Muscle layer of colon (tissue), 2 donors: ENCODE measurements around the gene CTDSPL.

Experiments
- H3K27ac ChIP-seq: one replicate; pipeline ENCODE4 v1.7.0; 2013; ENCODE audit warnings: low read depth, mild to moderate bottlenecking, low read length, moderate library complexity
- H3K27me3 ChIP-seq, 2 donors: one replicate each; pipeline ENCODE4 v1.7.0; 2013; ENCODE audit warnings: low read length in 2 of 2, mild to moderate bottlenecking in 2 of 2; ENCODE audit not compliant: insufficient read depth in 2 of 2, control insufficient read depth in 1 of 2
- H3K36me3 ChIP-seq: one replicate; pipeline ENCODE4 v1.7.0; 2013; ENCODE audit warnings: mild to moderate bottlenecking, low read length; ENCODE audit not compliant: insufficient read depth
- H3K4me1 ChIP-seq: one replicate; pipeline ENCODE4 v1.7.0; 2013; ENCODE audit warnings: mild to moderate bottlenecking, low read length; ENCODE audit not compliant: insufficient read depth
- H3K4me3 ChIP-seq, 2 donors: one replicate each; pipeline ENCODE4 v1.7.0; 2013; ENCODE audit warnings: low read length in 2 of 2, low read depth in 1 of 2, mild to moderate bottlenecking in 1 of 2, moderate library complexity in 1 of 2
- H3K9ac ChIP-seq: one replicate; pipeline ENCODE4 v1.7.0; 2013; ENCODE audit warnings: low read length
- H3K9me3 ChIP-seq: one replicate; pipeline ENCODE4 v1.7.0; 2013; ENCODE audit warnings: mild to moderate bottlenecking, low read length
- donor health status: abdominal sarcoma.
- donor health status: Adenocarcinoma of cecum.

Gene CTDSPL

GRCh38 chr3:37922721-37923568 is 61.3 kb downstream of the CTDSPL start:
- H3K4me3 ChIP-seq = no peak overlapping the region
- no peaks in the 10 kb centered on the region for H3K36me3 ChIP-seq
- H3K27me3 ChIP-seq = no peaks in the 10 kb centered on the region
- no peaks in the 10 kb centered on the region for H3K9me3 ChIP-seq
- H3K27ac ChIP-seq = peak overlapping the region; percentile 61
- H3K4me1 ChIP-seq = peaks cover 36% of the 10 kb centered on the region
- no peak overlapping the region for H3K9ac ChIP-seq

GRCh38 chr3:37923569-37924040 is 61.9 kb downstream of the CTDSPL start:
- no peaks in the 10 kb centered on the region for H3K36me3 ChIP-seq
- H3K4me3 ChIP-seq = no peak overlapping the region
- no peaks in the 10 kb centered on the region for H3K9me3 ChIP-seq
- peaks cover 34% of the 10 kb centered on the region for H3K4me1 ChIP-seq
- no peak overlapping the region for H3K9ac ChIP-seq
- peak overlapping the region; percentile 15 for H3K27ac ChIP-seq
- H3K27me3 ChIP-seq = no peaks in the 10 kb centered on the region

GRCh38 chr3:37924453-37924852 is 62.8 kb downstream of the CTDSPL start:
- Histone ChIP-seq H3K27me3 (no peaks in the 10 kb centered on the region), H3K27ac (peak overlapping the region; percentile 15), H3K4me3 (no peak overlapping the region), H3K9me3 (no peaks in the 10 kb centered on the region), H3K9ac (no peak overlapping the region), H3K36me3 (no peaks in the 10 kb centered on the region), H3K4me1 (peaks cover 34% of the 10 kb centered on the region)

- Histone ChIP-seq H3K27ac (no peak overlapping the region), H3K9ac (no peak overlapping the region), H3K4me3 (no peak overlapping the region), H3K27me3 (no peaks in the 10 kb centered on the region), H3K36me3 (no peaks in the 10 kb centered on the region), H3K9me3 (no peaks in the 10 kb centered on the region), H3K4me1 (peaks cover 34% of the 10 kb centered on the region)
Measured at GRCh38 chr3:37925157-37925556, 63.5 kb downstream of the CTDSPL start.

GRCh38 chr3:37926611-37927010 is 64.9 kb downstream of the CTDSPL start:
- Histone ChIP-seq H3K4me3 (no peak overlapping the region), H3K27ac (no peak overlapping the region)

GRCh38 chr3:37930495-37930894 is 68.8 kb downstream of the CTDSPL start:
- no peaks in the 10 kb centered on the region for H3K27me3 ChIP-seq
- H3K27ac ChIP-seq = no peak overlapping the region
- H3K4me1 ChIP-seq = peaks cover 31% of the 10 kb centered on the region

More at GRCh38 chr3:37926611-37927010, 64.9 kb downstream of the CTDSPL start:
- Histone ChIP-seq H3K36me3 (no peaks in the 10 kb centered on the region), H3K9ac (no peak overlapping the region), H3K9me3 (no peaks in the 10 kb centered on the region), H3K27me3 (no peaks in the 10 kb centered on the region), H3K4me1 (peaks cover 44% of the 10 kb centered on the region)

GRCh38 chr3:37932505-37932904 is 70.8 kb downstream of the CTDSPL start:
- H3K9ac ChIP-seq = no peak overlapping the region
- no peaks in the 10 kb centered on the region for H3K9me3 ChIP-seq
- H3K36me3 ChIP-seq = no peaks in the 10 kb centered on the region
- peaks cover 50% of the 10 kb centered on the region for H3K4me1 ChIP-seq
- no peak overlapping the region for H3K4me3 ChIP-seq
- no peak overlapping the region for H3K27ac ChIP-seq
- H3K27me3 ChIP-seq = no peaks in the 10 kb centered on the region

More at GRCh38 chr3:37930495-37930894, 68.8 kb downstream of the CTDSPL start:
- Histone ChIP-seq H3K9me3 (no peaks in the 10 kb centered on the region), H3K36me3 (no peaks in the 10 kb centered on the region), H3K4me3 (no peak overlapping the region), H3K9ac (no peak overlapping the region)

GRCh38 chr3:37934631-37935289 is 73.1 kb downstream of the CTDSPL start:
- H3K4me3 ChIP-seq = no peak overlapping the region
- H3K9me3 ChIP-seq = no peaks in the 10 kb centered on the region
- peaks cover 56% of the 10 kb centered on the region for H3K4me1 ChIP-seq
- H3K27ac ChIP-seq = no peak overlapping the region
- H3K27me3 ChIP-seq = no peaks in the 10 kb centered on the region
- no peaks in the 10 kb centered on the region for H3K36me3 ChIP-seq
- no peak overlapping the region for H3K9ac ChIP-seq

GRCh38 chr3:37935290-37935668 is 73.6 kb downstream of the CTDSPL start:
- H3K4me1 ChIP-seq = peaks cover 61% of the 10 kb centered on the region

GRCh38 chr3:37935756-37936666 is 74.3 kb downstream of the CTDSPL start:
- H3K4me1 ChIP-seq = peaks cover 63% of the 10 kb centered on the region
- H3K9ac ChIP-seq = no peak overlapping the region
- no peak overlapping the region for H3K4me3 ChIP-seq
- H3K27me3 ChIP-seq = no peaks in the 10 kb centered on the region
- H3K27ac ChIP-seq = no peak overlapping the region
- H3K36me3 ChIP-seq = no peaks in the 10 kb centered on the region
- no peaks in the 10 kb centered on the region for H3K9me3 ChIP-seq

More at GRCh38 chr3:37935290-37935668, 73.6 kb downstream of the CTDSPL start:
- Histone ChIP-seq H3K27me3 (no peaks in the 10 kb centered on the region), H3K9me3 (no peaks in the 10 kb centered on the region), H3K36me3 (no peaks in the 10 kb centered on the region), H3K27ac (no peak overlapping the region), H3K9ac (no peak overlapping the region), H3K4me3 (no peak overlapping the region)

- peaks cover 65% of the 10 kb centered on the region for H3K4me1 ChIP-seq
- H3K9me3 ChIP-seq = no peaks in the 10 kb centered on the region
- no peaks in the 10 kb centered on the region for H3K36me3 ChIP-seq
- no peak overlapping the region for H3K4me3 ChIP-seq
- H3K9ac ChIP-seq = no peak overlapping the region
- H3K27ac ChIP-seq = no peak overlapping the region
- no peaks in the 10 kb centered on the region for H3K27me3 ChIP-seq
Measured at GRCh38 chr3:37937156-37937555, 75.5 kb downstream of the CTDSPL start.
